Activated CD4-positive, alpha-beta T cell treated with anti-CD3 and anti-CD28 coated beads for 1 hour (primary cell): ENCODE measurements around the gene FGF6.
"Not testable (repeated sequence)": the region's sequence is repeated elsewhere in the genome, so short reads cannot be mapped to it uniquely, and the experiment has no call there.

Experiments
- DNase-seq: peaks from one replicate; pipeline ENCODE4 v3.0.0-alpha.2; 2020

FGF6 gene

DNA sequence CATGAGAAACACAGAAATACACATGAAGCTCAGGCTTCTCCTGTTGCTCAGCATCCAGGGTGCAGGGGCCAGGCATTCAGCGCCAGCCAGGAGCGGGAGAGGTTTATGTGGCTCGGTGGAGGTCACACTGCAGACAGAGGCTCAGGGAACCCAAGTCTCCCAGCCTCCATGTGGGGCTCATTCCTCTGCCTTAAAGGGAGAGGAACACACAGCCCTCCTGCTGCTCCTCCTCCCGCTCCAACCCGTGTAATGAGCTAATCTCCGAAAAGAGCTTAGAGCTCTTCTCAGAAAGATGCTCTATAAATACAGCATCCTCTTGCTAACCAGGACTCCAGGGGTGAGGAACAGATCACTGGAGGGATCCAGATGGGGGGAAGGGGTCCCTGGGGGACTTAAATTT is 28.2 kb downstream of the FGF6 start:
- DNase-seq: no peak

DNA sequence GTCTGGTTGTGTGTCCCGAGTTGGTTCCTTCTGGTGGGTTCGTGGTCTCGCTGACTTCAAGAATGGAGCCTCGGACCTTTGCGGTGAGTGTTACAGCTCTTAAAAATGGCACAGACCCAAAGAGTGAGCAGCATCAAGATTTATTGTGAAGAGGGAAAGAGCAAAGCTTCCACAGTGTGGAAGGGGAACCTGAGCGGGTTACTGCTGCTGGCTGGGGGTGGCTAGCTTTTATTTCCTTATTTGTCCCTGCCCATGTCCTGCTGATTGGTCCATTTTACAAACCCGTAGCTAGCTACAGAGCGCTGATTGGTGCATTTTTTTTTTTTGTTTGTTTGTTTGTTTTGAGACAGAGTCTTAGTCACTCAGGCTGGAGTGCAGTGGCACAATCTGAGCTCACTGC is 29.3 kb downstream of the FGF6 start:
- DNase-seq: no peak

- no peak for DNase-seq
Observed at GRCh38 chr12:4412465-4412864, 33.1 kb downstream of the FGF6 start.

DNA sequence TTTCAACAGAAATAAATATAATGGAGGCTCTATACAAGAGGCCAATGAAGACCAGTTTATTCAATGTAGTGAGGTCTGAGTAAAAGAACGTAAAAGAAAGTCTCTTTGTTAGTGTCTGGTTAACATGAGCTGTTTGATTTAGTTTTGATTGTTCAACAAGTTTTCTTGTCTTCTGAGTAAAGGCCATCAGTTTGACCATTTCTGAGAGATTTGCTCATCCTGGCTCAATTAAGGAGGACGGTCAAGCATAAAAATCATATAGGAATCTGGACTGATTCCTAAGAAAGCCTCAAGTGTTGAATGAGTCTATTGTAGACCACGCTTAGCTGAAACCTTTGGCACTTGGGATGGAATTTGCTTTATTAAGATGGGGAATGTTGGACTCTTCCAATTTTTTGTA is 33.6 kb downstream of the FGF6 start:
- DNase-seq: no peak

DNA sequence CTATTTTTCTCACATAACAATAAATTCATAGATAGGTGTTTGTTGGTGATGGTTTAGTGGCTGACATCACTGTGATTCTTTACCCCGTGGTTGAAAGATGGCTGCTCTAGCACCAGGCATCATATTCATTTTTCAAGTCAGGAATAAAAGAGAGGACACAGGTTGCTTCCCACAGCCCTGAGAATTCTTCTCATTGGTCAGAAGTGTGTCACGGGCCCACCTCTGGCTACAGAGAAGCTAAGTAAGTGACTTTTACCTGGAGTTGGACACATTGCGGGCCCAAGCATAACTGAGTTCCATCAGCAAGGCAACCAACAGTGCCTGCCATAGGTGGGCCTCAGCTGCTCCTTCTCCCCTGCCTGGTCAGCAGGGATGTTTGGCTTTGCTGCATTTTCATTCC is 38.5 kb downstream of the FGF6 start:
- DNase-seq: no peak

GRCh38 chr12:4404877-4405637 is 40.6 kb downstream of the FGF6 start:
- not testable (repeated sequence) for DNase-seq

- DNase-seq: no peak
Observed at GRCh38 chr12:4402996-4403395, 42.6 kb downstream of the FGF6 start.

GRCh38 chr12:4401117-4401516 is 44.5 kb downstream of the FGF6 start:
- DNase-seq: no peak

DNA sequence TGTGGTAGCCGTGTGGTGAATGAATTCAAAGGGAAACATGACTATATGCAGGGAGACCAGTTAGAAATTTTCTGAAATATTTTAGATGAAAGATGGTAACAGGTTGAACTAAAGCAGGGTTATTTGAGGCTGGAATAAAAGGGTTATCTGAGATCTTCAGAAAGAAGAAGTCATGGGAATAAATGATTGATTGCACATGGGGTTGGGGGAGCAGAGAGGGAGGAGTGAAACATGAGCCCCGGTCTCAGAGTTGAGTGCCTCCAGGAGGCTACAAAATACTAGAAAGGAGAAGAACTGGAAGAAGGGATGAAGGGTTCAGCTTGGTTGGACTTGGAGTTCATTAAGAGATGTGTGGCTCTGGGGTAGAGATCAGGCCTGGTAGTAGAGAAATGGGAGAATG is 49.8 kb downstream of the FGF6 start:
- no peak for DNase-seq

DNA sequence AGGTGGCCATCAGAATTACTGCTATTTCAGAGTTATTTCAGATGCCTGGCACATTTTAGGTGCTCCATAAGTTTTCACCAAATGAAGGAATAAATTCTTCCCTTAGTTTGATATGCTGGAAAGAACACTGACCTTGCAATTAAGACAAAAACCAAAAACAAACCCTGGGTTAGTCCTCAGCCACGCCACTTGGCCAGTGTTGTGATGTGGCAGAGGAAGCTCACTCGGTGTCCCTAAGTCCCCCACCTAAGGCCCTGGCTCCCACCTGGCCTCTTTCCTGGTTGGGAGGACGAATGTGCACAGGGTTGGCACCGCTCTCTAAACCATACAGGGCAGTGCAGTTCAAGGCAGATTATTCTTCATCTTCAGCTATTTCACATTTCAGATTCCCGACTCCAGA is 52.4 kb downstream of the FGF6 start:
- no peak for DNase-seq

DNA sequence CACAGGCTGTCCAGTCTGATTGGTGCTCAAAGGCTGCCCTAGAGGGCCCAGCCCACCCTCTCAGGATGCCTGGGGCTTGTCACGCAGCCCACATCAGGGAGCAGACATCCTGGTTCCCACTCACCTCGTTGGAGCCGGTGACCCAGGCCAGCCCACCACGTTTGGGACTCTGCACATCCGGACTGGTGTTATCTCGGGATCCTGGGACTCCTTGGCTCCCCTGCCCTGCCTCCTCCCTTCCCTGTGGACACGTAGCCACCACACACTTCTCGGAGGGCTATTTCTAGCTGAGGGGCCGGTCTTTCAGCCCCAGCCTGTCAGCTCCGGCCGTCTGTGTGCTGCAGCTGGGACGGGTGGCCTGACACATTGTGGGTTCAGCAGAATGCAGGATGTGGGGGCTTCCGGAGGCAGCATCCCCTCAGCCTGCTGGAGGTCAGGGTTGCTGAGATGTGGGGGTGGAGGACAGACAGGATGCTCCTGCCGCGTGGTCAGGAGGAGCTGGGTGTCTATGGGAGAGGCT is 53.3 kb downstream of the FGF6 start:
- no peak for DNase-seq

GRCh38 chr12:4388662-4389061 is 57.0 kb downstream of the FGF6 start:
- DNase-seq: no peak

- DNase-seq: no peak
Observed at GRCh38 chr12:4388032-4388431, 57.6 kb downstream of the FGF6 start.

DNA sequence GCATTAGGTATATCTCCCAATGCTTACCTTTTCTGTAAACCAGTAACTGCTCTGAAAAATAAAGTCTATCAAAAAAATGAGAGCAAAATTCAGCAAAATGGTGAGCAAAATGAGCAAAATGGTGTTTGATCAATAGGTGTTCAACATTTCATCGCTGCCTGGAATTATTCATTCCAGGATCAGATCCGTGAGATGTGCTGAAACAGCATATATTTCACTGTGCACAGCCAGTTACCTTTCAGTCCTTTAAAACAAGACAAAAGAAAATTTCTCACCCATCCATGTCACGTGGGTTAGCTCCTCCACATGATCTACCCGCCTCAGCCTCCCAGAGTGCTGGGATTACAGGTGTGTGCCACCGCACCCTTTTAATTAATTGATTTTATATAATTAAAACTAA is 58.0 kb downstream of the FGF6 start:
- DNase-seq: no peak

DNA sequence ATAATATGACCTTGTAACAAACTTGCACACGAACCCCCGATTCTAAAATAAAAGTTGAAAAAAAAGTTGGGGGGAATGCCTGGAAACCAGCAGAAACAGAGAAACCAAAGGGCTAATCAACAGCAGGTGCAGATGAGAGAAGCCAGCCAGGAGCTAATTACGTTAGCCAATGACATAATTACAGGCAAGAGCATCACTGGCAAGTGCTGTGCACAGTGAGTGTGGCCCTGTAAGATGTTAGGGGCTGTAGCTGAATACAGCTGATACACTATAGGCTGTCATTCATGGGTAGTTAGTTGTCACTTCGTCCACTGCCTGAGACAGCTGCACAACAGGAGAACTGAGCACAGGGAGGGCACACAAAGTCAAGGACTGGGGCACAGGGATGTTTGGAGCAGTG is 58.8 kb downstream of the FGF6 start:
- no peak for DNase-seq
